ENCODE measurements around the gene OCIAD2. TPM values are rescaled to one million over a fixed set of nuclear protein-coding genes. Genes with fewer than 3 reads are reported as not detected.

The OCIAD2 gene, protein sequence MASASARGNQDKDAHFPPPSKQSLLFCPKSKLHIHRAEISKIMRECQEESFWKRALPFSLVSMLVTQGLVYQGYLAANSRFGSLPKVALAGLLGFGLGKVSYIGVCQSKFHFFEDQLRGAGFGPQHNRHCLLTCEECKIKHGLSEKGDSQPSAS
- total RNA-seq (2022; extraction: Qiagen RNA extraction) = 88.3 to 149 TPM (median 98.2 TPM) in 5 replicates

DNA sequence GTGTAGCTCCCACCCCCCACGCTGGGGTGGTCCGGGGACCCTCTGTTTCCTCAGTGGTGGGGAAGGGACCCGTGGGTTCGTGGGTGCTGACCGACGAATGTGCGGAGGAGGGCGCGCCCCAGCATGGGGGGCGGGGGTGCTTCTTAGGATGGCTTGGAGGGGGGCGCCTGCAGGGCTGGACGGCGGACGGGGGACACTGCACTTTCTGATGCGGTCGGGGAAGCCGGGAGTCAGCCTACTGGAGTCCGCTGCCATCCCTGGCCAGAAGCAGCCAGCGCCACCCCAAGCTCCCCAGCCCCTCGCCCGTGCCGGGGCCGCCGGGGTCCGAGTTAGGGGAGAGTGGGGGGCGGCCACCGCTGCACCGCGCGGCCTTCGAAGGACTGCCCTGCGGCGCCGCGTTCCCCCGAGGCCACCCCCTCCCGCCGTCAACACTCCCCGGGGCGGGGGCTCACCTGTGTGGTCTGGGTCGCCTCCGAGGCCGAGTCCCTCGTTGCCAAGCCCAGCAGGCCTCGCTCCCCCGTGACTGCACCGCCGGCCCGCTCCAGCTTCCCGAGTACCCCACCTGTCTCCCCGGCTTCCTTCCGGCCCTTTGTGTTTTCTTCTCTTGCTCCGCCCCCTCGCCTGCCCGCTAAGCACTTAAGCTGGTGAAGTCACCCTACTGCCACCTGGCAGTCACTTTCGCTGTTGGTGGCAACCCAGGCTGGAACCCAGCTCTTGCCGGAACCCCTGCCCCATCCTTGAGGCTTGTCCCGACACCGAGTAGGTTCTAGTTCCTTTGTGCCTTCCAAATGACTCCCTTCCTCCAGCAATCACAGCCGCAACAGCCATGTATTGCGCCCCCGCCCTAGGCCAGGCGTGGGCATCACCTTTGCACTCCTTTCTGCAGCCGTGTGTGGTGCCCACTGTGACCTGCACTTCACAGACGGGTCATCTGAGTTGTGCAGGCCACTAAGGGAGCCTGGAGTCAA, at the start of gene OCIAD2:
OCIAD2 (minus strand) TSS at position 569 of the 968 bp plus-strand sequence. CDS start 2,225 bp downstream, outside the sequence.

Other genes with a start within 250 kb of the OCIAD2 start
- gene FRYL, start 126.5 kb downstream of the OCIAD2 start, total RNA-seq (2022; extraction: Qiagen RNA extraction) = 6.0 to 14.3 TPM (median 11.2 TPM) in 5 replicates
- 124 to 177 TPM (median 130 TPM) in 5 replicates for gene OCIAD1, start 75.7 kb downstream of the OCIAD2 start, total RNA-seq (2022; extraction: Qiagen RNA extraction)
- gene CWH43, start 79.5 kb upstream of the OCIAD2 start, total RNA-seq (2022; extraction: Qiagen RNA extraction) = not detected in 5 replicates

Data from A549 treated with dexamethasone at 1 μM for 4 hours (cell line).